NB4 (cell line): ENCODE measurements around the gene ABCD1.

ENCODE experiments used
- DNase-seq: peaks from one replicate; pipeline ENCODE4 v3.0.0; 2010; ENCODE audit warnings: low read depth
- H3K4me3 ChIP-seq: one replicate; pipeline ENCODE4 v1.5.1; 2011; ENCODE audit warnings: mild to moderate bottlenecking, low read depth, low read length, moderate library complexity
- CTCF ChIP-seq: IDR thresholded peaks from one replicate; pipeline ENCODE4 v1.5.1; 2012; ENCODE audit warnings: low read depth, low read length
- MAX ChIP-seq: IDR thresholded peaks from 2 replicates; pipeline ENCODE4 v1.6.1; 2011; ENCODE audit warnings: low read depth, low read length
- MYC ChIP-seq: IDR thresholded peaks from 2 replicates; pipeline ENCODE4 v1.6.1; 2011; ENCODE audit warnings: low read depth, low read length
- POLR2A ChIP-seq: IDR thresholded peaks from 2 replicates; pipeline ENCODE4 v1.6.1; 2011; ENCODE audit warnings: mild to moderate bottlenecking; ENCODE audit not compliant: insufficient read length; ENCODE audit errors: extremely low read depth

The ABCD1 gene

GRCh38 chrX:153735274-153735673 is 10.6 kb downstream of the ABCD1 start:
- peak; percentile 20 for DNase-seq
- no peak for TF ChIP-seq POLR2A
- no peak for TF ChIP-seq MAX
- TF ChIP-seq MYC = no peak
- TF ChIP-seq CTCF = no peak

GRCh38 chrX:153736071-153736820 is 11.6 kb downstream of the ABCD1 start:
- DNase-seq = no peak
- no peak for TF ChIP-seq CTCF
- no peak for TF ChIP-seq MAX
- TF ChIP-seq POLR2A = no peak
- no peak for TF ChIP-seq MYC
- H3K4me3 ChIP-seq = no peak overlapping the region

More at GRCh38 chrX:153735274-153735673, 10.6 kb downstream of the ABCD1 start:
- no peak overlapping the region for H3K4me3 ChIP-seq

GRCh38 chrX:153736871-153737441 is 12.3 kb downstream of the ABCD1 start:
- TF ChIP-seq POLR2A (no peak), MAX (no peak), MYC (no peak), CTCF (no peak)
- DNase-seq = no peak
- no peak overlapping the region for H3K4me3 ChIP-seq

GRCh38 chrX:153738056-153738605 is 13.5 kb downstream of the ABCD1 start:
- no peak overlapping the region for H3K4me3 ChIP-seq
- TF ChIP-seq MYC = no peak
- TF ChIP-seq POLR2A = no peak
- TF ChIP-seq CTCF = no peak
- TF ChIP-seq MAX = no peak
- no peak for DNase-seq

- no peak overlapping the region for H3K4me3 ChIP-seq
- DNase-seq = no peak
- TF ChIP-seq MAX (no peak), MYC (no peak), CTCF (no peak), POLR2A (no peak)
Measured at GRCh38 chrX:153739754-153740486, 15.3 kb downstream of the ABCD1 start.
